HEK293T (cell line): ENCODE measurements around the gene FAHD2A.
"Not testable (repeated sequence)": the region's sequence is repeated elsewhere in the genome, so short reads cannot be mapped to it uniquely, and the experiment has no call there.

ENCODE experiments used
- ARNT ChIP-seq: fragments of 450-650 bp; IDR thresholded peaks from 2 replicates; pipeline ENCODE4 v1.6.1; 2017; ENCODE audit warnings: mild to moderate bottlenecking
- BHLHE40 ChIP-seq: fragments of 450-650 bp; IDR thresholded peaks from 2 replicates; pipeline ENCODE4 v1.6.1; 2016; ENCODE audit warnings: mild to moderate bottlenecking, moderate library complexity, borderline replicate concordance
- ELF4 ChIP-seq: fragments of 450-650 bp; IDR thresholded peaks from 2 replicates; pipeline ENCODE4 v1.6.1; 2017; ENCODE audit warnings: antibody characterized with exemption
- FOXA1 ChIP-seq: fragments of 450-650 bp; IDR thresholded peaks from 2 replicates; pipeline ENCODE4 v1.6.1; 2016; ENCODE audit warnings: mild to moderate bottlenecking
- FOXM1 ChIP-seq: fragments of 450-650 bp; IDR thresholded peaks from 2 replicates; pipeline ENCODE4 v1.6.1; 2017; ENCODE audit warnings: mild to moderate bottlenecking, borderline replicate concordance
- LEF1 ChIP-seq: fragments of 450-650 bp; IDR thresholded peaks from 2 replicates; pipeline ENCODE4 v1.6.1; 2017; ENCODE audit warnings: mild to moderate bottlenecking, borderline replicate concordance
- SP1 ChIP-seq: fragments of 450-650 bp; IDR thresholded peaks from 2 replicates; pipeline ENCODE4 v1.6.1; 2017
- SUZ12 ChIP-seq: fragments of 450-650 bp; IDR thresholded peaks from 2 replicates; pipeline ENCODE4 v1.6.1; 2016; ENCODE audit warnings: mild to moderate bottlenecking
- TF ChIP-seq, protein P1 (sequence below): fragments of 450-650 bp; IDR thresholded peaks from 2 replicates; pipeline ENCODE4 v1.6.1; 2016

- not testable (repeated sequence) for TF ChIP-seq ARNT, ELF4, SUZ12, FOXM1, BHLHE40, LEF1, SP1, FOXA1
- TF ChIP-seq, protein P1, sequence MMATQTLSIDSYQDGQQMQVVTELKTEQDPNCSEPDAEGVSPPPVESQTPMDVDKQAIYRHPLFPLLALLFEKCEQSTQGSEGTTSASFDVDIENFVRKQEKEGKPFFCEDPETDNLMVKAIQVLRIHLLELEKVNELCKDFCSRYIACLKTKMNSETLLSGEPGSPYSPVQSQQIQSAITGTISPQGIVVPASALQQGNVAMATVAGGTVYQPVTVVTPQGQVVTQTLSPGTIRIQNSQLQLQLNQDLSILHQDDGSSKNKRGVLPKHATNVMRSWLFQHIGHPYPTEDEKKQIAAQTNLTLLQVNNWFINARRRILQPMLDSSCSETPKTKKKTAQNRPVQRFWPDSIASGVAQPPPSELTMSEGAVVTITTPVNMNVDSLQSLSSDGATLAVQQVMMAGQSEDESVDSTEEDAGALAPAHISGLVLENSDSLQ: not testable (repeated sequence)
Observed at GRCh38 chr2:95403204-95403721, 755 bp downstream of the FAHD2A start.
